Measurements from ENCODE around the gene MAD1L1. TPM values are rescaled to one million over a fixed set of nuclear protein-coding genes. Genes with fewer than 3 reads are reported as not detected.

Gene MAD1L1
- total and polyA plus RNA-seq, 2 of the 8 experiments (the other 6 are each of a cell fraction or from before 2014, with no cell fraction given): 40.4 to 44.6 TPM

- H3K4me1 ChIP-seq (replicated peaks in 1 of 4; ENCODE audit: control insufficient read depth in 3 of 4, insufficient read depth in 4 of 4, low read length in 3 of 4): no peaks in the 10 kb centered on the region
Measured at GRCh38 chr7:2130096-2130375, 102.7 kb downstream of the MAD1L1 start.

More at GRCh38 chr7:2130096-2130375, 102.7 kb downstream of the MAD1L1 start:
- no peak overlapping the region for H2BK15ac ChIP-seq (ENCODE audit: low read length)
- ChIA-PET POLR2A (ENCODE audit: partially characterized antibody) (interaction anchor here (0.7 to 1.3 kb wide), 2 partner anchors 11 to 66 kb away, joined by 3 read pairs; no protein-coding TSS in a partner anchor), CTCF (ENCODE audit: partially characterized antibody) (interaction anchor here (0.8 to 4.9 kb wide), 10 partner anchors 10 to 178 kb away, joined by 3 to 28 read pairs (median 4); no protein-coding TSS in a partner anchor)
- H2AFZ ChIP-seq (ENCODE audit: low read length): no peak overlapping the region
- no peak for DNase-seq (ENCODE audit: low read depth in 1 of 2, low spot score in 2 of 2)
- TF ChIP-seq E2F6 (IDR thresholded peaks at IDR 0.05): no peak
- no peak for TF ChIP-seq SRF (IDR thresholded peaks at IDR 0.05; ENCODE audit: low read depth, low read length)
- TF ChIP-seq ASH2L (IDR thresholded peaks at IDR 0.05; ENCODE audit: low read length): no peak
- no peak for TF ChIP-seq SP2 (IDR thresholded peaks at IDR 0.05; ENCODE audit: low read length)
- TF ChIP-seq NRF1 (IDR thresholded peaks at IDR 0.05; ENCODE audit: low read depth, low read length): no peak
- no peak for TF ChIP-seq TCF12 (IDR thresholded peaks at IDR 0.05; ENCODE audit: low read depth, low read length)
- TF ChIP-seq HDAC6 (IDR thresholded peaks at IDR 0.05; ENCODE audit: low read depth, low read length): no peak
- no peak for TF ChIP-seq SIX5 (IDR thresholded peaks at IDR 0.05; ENCODE audit: low read depth, low read length)
- no peak for TF ChIP-seq CREB1 (IDR thresholded peaks at IDR 0.05)
- no peak overlapping the region for H3K4ac ChIP-seq (replicated peaks; ENCODE audit: insufficient read length, low read depth, low read length)
- H3K27ac ChIP-seq (ENCODE audit: low read depth, low read length): no peak overlapping the region; the same call in 1 of the 2 replicates
- no peak overlapping the region for H3K56ac ChIP-seq (replicated peaks; ENCODE audit: insufficient read length, low read depth, low read length)
- no peak overlapping the region for H2AK5ac ChIP-seq (ENCODE audit: low read depth, low read length)
- H4K20me1 ChIP-seq (replicated peaks in 1 of 2; ENCODE audit: control insufficient read depth in 1 of 2, insufficient read depth in 2 of 2, low read length in 2 of 2): peaks cover 0 to 2% of the 10 kb centered on the region in 2 experiments
- H3K9me3 ChIP-seq (ENCODE audit: insufficient read depth in 2 of 2, low read depth in 1 of 2, low read length in 1 of 2): no peaks in the 10 kb centered on the region
- H3K79me1 ChIP-seq (ENCODE audit: low read depth, low read length): no peaks in the 10 kb centered on the region; the same call in 1 of the 2 replicates
- H3K23me2 ChIP-seq (ENCODE audit: low read depth, low read length): no peaks in the 10 kb centered on the region
- no peak overlapping the region for H2BK20ac ChIP-seq (ENCODE audit: low read length)
- no peak overlapping the region for H3K23ac ChIP-seq (ENCODE audit: insufficient read length)
- no peak overlapping the region for H2BK12ac ChIP-seq (ENCODE audit: low read depth, low read length)
- no peaks in the 10 kb centered on the region for H3K27me3 ChIP-seq (replicated peaks in 1 of 4; ENCODE audit: control insufficient read depth in 3 of 4, extremely low read depth in 1 of 4, insufficient read depth in 3 of 4, low read length in 3 of 4)
- H3K18ac ChIP-seq (ENCODE audit: extremely low read depth, low read length): no peak overlapping the region
- WGBS, 2 experiments (ENCODE audit: extremely low coverage in 1 of 2, insufficient coverage in 1 of 2, insufficient read length in 1 of 2, insufficient replicate concordance in 2 of 2, low coverage in 1 of 2, low lambda C conversion rate in 2 of 2, missing lambda C conversion rate in 1 of 2): 91% methylated on average over 7 of the region's 7 CpGs; no CpG with 5 or more reads in 1 of the 2 experiments
- no peaks in the 10 kb centered on the region for H3K79me2 ChIP-seq (ENCODE audit: control insufficient read depth in 1 of 2, insufficient read depth in 2 of 2, low read length in 2 of 2)
- H4K91ac ChIP-seq (replicated peaks; ENCODE audit: insufficient read length, low read length): no peak overlapping the region
- no peak overlapping the region; the same call in 1 of the 2 replicates for H2BK5ac ChIP-seq (ENCODE audit: low read depth, low read length)
- no peak overlapping the region for H4K5ac ChIP-seq (ENCODE audit: insufficient read length, low read depth, low read length)
- H3K4me3 ChIP-seq (ENCODE audit: extremely low read depth in 1 of 4, insufficient read depth in 2 of 4, low read depth in 3 of 4, low read length in 4 of 4): no peak overlapping the region
- no peak overlapping the region for H2BK120ac ChIP-seq (replicated peaks; ENCODE audit: low read depth, low read length)
- no peak overlapping the region for H3K9ac ChIP-seq (replicated peaks in 1 of 4; ENCODE audit: extremely low read depth in 1 of 4, low read depth in 3 of 4, low read length in 3 of 4)
- H3K36me3 ChIP-seq (ENCODE audit: control insufficient read depth in 2 of 4, insufficient read depth in 4 of 4, low read length in 3 of 4): peaks cover 0 to 5% (median 0%) of the 10 kb centered on the region in 4 experiments; a peak in 4 of 8 replicates
- no peak overlapping the region for H3K14ac ChIP-seq (ENCODE audit: insufficient read length)
- no peak for FAIRE-seq
- H4K8ac ChIP-seq (ENCODE audit: extremely low read depth, insufficient read depth, low read length): no peak overlapping the region
- H3K4me2 ChIP-seq (ENCODE audit: insufficient read depth in 1 of 2, low read depth in 2 of 2, low read length in 2 of 2): no peak overlapping the region
